GM19351 (cell line): Measurements from ENCODE around the gene PSTPIP1.
A peak's percentile ranks its signal among the peaks of the same experiment; 100 is the strongest.

Source experiments
- ATAC-seq: cut with Tn5 transposase; IDR thresholded peaks from one replicate; pipeline ENCODE4 v1.9.1; 2021; ENCODE audit warnings: mild to moderate bottlenecking, moderate library complexity; ENCODE audit not compliant: unreplicated experiment

Gene PSTPIP1

DNA sequence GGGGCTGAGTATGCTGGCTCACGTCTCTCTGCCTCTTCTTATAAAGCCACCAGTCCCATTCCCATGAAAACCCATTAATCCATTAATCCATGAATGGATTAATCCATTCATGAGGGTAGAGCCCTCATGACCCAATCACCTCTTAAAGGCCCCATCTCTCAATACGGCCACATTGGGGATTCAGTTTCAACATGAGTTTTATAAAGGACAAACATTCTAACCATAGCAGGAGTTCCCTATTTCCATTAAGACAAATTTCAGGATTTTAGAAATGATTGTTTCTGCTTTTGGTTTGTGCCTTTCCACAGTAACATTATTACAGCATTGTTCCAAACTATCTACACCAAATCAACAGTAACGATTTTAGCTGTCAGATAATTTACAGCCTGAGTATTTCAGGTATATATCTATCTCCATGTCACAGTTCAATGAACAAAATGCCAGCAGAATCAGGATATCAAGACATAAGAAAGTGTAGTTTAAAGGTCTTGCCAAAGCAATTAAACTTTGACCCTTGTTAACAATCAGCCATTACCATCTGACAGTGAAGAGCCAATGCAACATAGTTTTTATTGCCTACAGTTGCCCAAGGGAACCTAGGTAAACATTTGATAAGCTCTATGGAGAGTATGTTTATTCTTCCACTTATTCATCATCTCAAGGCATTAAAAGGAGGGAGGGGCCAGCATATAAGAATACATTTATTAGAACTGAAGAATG lies 72.2 kb downstream of the PSTPIP1 start:
- no peak for ATAC-seq

DNA sequence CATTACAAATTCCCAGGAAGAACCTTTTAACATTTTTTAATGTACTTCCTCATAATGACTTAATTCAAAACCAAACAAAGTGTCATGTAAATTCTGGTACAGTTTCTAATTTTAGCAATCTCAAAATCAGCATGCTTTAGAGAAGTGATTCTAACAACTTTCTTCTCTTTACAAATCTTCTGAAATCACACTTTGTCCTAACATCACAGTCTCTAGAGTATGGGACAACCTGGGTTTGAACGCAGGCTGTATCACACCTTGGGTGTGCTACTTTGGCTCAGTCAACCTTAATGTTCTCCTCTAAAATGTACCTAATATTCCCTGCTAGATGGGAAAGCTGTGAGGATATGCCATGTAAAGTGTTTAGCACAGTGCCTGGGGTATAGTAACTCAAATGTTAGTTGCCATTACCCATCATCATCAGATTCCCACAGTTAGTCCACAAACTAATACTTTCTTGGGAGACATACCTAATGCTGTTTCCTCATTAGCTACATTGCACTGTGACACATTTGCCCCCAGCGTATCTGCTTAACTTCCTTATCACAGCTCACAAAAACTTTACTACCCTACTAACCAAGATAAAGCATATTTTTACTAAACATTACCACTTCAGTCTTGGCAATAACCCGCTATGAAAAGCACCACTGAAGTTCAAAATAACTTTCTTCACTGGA lies 72.9 kb downstream of the PSTPIP1 start:
- ATAC-seq: no peak

DNA sequence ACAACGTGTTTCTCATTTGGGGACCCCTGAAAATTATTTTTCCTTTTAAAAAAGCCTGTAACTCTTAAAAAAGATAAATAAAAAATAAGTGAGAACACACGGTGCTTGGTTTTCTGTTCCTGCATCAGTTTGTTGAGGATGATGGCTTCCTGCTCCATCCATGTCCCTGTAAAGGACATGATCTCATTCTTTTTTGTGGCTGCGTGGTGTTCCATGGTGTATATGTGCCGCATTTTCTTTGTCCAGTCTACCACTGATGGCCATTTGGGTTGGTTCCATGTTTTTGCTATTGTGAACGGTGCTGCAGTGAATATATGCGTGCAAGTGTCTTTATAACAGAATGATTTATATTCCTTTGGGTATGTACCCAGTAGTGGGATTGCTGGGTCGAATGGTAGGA lies 73.7 kb downstream of the PSTPIP1 start:
- ATAC-seq: no peak

DNA sequence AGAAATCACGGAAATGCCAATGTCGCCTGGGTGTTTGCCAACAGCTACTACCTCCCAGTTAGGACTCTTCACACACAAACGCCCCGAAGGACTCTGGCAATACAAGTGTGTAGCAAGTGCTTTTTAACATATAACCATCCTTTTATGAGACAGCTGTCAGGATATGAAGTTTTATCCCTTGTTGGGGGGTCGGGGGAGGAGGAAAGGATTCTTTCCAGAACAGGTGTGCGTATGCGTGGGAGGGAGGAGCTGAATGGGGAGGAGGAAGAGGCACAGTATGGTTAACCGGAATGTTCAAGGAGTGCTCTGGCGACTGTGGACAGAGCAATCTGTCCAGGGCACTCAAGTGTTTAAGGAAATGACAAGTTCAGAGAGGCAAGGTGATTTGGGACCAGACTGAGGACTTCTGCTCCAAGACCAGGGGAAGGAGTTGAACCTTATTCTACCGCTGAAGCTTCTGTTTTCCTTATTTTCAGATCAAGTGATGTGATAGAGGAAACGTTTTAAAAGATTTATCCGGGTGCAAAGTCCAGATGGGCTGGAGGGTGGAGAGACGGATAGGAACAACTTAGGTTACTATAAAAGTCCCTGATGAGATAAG lies 74.7 kb downstream of the PSTPIP1 start:
- ATAC-seq: no peak

DNA sequence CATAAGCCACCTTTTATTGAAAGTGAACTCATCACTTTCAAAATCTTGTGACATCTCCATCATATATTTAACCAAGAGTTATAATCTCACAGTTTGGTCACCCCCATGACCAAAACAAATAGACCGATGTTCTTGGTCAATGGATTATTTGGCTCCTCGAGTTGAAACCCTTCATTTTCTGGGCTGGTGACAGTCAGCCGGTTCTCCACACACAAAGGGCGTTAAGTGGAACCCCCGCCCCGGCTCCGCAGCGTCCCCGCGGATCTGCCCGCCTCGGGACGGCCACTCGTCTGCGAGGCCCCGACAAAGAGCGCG lies 75.2 kb downstream of the PSTPIP1 start:
- no peak for ATAC-seq

DNA sequence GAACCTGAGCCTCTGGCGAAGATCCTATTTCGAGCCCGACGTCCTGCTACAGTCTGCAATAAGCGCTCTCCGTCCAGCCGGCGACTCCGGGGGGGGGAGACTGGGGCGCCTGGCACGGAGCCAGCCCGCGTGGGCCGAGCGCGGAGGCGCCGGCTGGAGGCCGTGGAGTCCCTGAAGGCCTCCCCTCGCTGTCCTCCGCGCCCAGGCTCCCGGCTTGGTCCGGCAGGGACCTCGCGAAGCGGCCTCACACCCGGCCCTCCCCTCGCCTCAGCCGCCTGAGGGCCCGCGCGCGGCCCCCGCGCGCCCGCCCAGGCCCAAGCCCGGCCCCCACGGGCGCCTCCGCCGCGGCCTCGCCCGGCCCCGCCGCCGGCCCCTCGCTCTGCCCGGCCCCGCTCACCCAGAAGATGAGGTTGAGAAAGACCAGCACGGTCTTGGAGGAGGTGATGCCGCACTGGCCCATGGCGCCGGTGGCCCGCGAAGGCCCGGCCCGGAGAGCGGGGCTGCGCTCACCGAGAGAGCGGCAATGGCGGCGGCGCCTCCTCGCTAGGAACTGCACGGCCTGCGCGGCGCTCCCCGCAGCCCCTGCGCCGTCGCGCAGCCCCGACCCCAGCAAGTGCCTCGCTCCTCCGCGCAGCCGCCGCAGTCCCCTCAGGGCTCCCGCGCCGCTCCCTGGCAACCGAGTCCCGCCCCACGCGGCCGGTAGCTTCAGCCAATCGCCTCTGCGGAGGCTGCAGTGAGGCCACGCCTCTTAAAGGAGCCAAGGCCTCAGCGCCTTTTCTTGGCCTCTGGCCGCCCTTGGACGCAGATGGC lies 75.8 kb downstream of the PSTPIP1 start, which contains the start of gene TSPAN3:
TSS of gene TSPAN3 (minus strand) at position 615 of the 810 bp plus-strand sequence. CDS start at position 460, 155 bp downstream.
- ATAC-seq: peak; percentile 89

DNA sequence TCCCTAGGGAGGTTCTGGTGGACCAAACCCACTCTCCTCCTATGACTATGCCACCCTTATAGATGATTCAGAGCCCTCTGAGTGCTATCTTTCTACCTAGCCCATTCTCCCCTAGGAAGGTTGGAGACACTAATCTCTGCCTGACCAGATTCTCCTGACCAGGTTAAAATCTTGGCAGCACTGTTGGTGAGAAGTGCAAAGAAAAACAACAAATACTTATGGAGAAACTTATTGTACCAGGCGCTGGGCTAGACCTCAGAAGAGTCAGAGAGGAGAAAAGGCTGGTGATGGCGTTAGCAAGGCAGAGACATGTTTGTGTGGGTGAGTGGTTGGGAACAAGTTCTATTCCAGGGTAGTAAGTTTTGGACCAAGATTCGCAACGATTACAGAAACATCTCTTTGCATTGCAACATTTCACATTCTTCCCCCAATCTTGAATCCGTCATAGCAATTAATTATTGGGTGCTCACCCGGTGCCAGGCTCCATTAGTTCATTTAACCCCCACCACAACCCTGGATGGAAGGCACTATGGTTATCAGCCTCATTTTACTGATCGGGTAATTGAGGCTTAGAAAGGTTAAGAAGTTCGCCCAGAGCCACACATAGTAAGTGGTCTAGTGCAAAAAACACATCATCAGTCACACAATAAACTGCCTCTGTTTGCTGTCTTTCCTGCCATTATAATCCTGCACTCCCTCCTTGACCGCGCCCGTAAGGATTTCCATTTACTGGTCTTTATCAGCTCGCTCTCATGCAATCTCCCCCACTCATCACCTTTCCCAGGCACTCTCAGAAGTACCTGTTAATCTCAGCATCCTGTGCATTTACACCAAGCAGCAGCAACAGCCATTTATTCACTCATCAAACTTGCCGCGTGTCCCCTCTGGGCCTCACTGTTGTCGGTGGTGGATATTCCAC lies 76.6 kb downstream of the PSTPIP1 start:
- no peak for ATAC-seq

DNA sequence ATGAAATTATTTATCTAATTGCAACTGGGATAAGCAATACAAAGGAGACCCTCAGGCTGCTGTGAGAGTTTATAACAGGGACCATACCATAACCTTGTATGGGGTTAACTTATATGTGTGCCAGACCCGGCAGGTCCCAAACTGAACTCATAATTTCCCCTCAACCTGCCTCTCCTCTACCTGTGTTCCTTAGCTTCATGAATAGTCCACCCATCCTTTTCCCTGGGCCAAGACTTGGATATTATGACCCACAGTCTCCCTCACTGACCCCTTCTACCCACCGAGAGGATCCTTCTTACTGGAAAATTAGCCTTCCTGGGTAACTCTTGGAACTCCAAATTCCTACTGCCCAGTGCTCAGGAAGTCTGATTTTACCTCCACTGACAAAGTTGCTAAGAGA lies 79.4 kb downstream of the PSTPIP1 start:
- ATAC-seq: no peak

DNA sequence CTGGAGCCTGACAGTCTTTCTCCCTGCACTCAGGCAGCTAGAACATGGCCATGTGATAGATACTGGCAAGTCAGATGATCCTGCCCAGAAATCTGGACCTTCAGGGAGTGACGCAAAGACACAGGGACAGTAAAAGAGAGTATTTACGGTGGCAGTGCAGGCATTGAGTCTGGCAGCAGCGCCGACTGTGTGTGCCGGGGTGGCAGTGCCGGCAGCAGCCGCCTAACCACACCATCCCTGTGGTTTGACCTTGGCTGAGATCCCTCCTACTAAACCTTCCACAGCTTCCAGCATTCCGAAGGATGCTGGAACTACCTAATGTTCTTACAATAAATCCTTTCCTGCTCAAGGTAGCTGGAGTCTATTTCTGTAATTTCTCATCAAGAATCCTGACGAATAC lies 80.6 kb downstream of the PSTPIP1 start:
- no peak for ATAC-seq

DNA sequence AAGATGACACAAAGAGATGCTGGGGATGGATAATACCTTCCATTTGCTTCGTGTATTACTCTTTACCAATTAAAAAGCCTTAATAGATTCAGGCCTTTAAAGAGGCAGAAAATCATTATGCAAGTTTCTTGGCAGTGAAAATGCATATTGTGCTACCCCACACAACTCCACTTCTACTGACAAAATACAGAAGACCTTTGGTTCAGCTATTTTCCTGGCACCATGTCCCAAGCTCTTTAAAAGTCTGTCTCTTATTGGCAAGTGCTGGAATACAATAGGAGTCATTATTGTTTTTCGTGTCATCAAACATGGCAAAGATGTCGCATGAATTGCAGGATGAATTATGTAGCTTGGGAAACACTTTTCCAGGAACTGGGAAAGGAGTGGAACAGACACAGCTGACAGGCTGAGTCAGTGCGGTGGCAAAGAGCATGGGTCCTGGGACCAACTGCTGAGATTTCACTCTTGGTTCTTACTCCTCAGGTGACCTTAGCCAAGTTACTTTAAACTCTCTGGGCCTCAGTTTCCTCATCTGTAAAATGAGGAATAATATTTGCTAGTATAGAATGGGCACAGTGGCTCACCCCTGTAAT lies 81.5 kb downstream of the PSTPIP1 start:
- ATAC-seq: no peak

DNA sequence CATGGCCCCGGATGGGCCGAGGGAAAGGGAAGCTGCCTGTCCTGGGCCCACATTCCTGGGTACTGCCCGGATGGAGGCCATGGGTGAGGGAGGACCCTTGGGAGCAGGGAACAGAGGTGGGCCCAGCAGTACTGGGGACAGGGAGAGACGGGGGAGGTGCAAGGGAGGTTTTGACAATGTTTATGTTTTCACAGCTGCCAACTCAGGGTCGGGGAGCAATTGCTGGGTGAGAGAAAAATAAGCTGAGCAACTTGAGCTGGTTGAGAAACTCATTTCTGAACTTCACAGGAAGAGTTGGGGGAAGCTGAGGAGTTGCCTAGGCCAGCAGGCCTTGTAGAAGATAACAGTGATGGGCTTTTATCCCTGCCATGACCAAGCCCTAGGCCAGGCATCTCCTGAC lies 87.0 kb downstream of the PSTPIP1 start:
- ATAC-seq: no peak

DNA sequence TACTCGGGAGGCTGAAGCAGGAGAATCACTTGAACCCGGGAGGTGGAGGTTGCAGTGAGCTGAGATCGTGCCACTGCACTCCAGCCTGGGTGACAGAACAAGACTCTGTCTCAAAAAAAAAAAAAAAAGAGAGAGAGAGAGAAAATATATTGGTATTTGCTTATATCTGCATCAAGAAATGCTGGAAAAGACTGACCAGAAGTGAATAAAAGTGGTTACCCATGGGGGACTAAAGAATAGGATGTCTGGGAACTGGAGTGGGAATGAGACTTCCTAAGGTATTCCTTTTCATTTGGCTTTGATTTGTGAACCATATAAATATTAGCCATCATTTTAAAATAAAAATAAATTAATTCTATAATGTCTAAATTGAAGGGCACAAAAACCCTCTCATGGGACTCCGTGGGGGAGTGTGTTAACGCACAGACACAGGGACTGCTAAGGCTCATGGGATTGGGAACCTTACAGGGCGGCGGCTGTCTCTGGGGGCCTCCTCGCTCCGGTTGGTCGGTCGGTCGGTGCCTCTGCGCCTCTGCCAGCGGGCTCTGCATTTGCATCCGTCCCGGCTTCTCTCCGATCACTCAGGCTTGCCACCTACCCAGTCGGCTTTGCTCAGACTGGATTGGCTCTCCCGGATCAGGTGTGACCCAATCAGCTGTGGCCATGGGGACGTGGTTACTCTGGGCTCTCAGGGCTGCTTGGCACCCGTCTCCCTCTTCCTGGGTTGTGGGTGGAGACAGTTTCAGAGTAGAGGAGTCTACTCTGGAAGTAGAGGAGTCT lies 88.6 kb downstream of the PSTPIP1 start:
- ATAC-seq: peak; percentile 79

DNA sequence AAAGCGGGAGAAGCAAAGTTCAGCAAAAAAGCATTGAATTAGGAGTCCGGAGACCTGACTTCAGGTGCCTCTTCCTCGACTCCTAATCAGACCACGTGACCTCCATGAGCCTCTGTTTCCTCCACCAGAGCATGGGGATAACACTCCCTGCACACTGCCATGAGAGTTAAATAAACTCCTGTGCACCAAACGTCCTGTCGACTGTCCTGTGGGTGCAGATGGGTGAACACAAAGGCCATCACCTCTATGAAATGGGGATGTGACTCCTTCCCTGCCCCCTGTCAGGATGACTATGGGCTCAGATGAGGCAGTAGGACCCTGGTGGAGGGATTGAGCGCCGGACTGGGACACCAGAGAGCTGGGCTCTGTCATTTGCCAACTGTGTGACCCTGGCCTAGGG lies 89.5 kb downstream of the PSTPIP1 start:
- no peak for ATAC-seq

DNA sequence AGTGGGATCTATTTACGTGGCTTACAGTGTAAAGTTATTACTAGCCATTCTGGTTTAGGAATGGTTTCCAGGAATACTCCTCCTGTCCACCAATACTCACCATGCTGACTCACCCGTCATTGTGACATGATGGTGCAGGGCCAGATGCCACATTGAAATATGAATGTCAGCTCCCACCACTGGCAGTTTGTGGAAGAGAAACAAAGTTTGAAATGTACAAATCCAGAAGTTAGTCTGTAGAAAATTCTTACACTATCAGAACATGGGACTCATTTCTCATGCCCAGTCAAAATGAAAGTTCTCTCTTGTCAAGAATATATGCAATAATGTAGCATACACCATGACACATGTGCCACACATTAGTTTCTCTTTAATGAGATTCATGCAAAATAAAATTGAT lies 90.4 kb downstream of the PSTPIP1 start:
- ATAC-seq: no peak
